Measurements from ENCODE around the gene GPR146.
"Not testable (repeated sequence)": the region's sequence is repeated elsewhere in the genome, so short reads cannot be mapped to it uniquely, and the experiment has no call there.

The GPR146 gene

DNA sequence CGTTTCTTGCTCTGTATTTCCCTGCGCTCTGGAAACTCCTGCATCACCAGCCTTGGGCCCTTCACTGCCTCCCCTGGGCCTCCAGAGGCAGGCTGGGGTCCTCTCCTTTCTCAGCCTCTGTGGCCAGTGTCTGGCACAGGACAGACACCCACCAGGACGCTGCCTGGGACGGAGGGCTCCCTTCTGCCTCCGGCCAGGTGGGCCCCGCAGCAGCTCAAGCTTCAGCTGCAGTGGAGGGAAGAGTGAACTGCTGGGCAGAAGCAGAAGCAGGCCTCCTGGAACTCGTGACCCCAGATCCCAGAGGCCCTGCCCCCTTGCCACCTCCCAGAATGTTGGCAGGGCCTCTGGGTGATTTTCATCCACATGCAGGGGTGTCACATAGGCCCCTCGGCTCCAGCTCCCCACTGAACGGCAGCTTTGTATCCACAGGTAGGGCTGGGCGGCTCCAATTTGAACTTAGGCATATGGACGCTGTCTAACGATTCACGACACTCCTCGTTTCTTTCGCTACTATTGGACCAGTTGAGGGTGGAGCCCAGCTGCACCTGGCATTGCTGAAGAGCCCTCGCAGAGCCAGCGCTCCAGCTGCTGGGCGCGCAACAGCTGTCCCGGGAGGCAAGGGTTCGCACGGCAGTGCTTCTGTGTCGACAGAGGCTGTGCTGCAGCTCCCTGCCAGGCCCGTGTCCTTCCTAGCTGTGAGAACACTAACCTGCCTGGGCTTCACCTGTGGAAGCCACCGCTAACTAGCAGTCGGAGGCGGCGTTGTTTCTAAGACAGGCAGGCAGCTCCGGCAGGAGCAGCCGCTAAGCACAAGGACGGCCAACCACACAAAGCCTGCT is 18.4 kb upstream of the GPR146 start:
- DNase-seq (ENCODE audit: low spot score) = no peak

DNA sequence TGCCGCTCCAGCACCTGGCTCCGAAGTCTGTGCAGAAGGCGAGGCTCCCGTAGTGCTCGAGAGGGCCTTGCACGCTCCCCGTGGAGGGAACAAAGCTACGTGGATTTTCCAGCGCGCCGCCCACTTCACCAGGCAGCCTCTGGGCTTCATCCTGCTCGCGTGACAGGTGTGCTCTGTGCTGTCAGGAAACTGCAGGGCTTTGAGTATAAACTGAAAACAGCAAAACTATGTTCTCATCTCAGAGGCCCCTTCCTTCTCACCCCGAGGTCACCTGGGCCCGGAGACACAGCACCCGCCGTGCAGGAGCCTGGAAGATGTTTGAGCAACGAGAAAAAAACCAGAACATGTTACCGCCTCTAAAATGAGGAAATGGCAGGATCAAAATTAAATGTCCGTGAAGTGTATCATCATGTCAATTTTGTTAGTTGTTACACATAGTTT is 17.6 kb upstream of the GPR146 start:
- no peak for DNase-seq (ENCODE audit: low spot score)

DNA sequence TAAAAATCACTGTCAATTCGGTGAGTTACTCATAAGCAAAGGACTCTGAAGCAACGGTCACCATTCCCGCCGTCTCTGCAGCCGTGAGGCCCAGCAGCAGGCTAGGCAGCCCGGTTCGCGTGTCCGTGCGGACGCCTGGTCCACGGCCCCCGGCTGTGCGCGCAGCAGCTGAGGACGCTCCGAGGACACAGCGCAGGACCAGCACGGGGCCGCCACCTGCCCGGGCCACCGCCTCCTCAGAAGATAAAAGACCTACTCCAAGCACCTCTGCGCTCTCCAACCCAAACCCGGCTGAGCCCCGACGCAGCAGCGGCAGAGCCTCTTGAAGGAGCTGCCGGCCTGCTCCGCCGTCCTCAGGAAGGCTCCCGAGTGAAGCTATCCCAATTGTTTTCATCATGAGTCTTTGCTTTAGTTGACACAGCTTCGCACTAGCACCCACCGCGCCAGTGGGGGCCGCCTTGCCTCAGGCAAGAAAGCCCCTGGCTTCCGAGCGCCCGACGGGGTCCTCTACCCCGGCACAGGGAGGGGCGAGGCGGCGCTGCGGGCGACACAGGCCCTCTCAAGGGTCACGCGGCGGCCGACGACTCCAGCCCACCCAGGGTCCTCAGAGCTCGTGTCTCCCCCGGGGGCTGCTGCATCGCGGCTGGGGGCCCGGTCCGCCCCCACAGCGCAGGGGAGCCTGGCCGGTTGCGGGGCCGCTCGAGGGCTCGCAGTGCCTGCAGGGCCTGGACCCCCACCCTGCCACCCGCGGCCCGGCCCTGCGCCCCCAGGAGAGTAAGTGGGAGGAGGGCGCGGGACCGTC is 16.9 kb upstream of the GPR146 start:
- peak; percentile 75 for DNase-seq (ENCODE audit: low spot score)

DNA sequence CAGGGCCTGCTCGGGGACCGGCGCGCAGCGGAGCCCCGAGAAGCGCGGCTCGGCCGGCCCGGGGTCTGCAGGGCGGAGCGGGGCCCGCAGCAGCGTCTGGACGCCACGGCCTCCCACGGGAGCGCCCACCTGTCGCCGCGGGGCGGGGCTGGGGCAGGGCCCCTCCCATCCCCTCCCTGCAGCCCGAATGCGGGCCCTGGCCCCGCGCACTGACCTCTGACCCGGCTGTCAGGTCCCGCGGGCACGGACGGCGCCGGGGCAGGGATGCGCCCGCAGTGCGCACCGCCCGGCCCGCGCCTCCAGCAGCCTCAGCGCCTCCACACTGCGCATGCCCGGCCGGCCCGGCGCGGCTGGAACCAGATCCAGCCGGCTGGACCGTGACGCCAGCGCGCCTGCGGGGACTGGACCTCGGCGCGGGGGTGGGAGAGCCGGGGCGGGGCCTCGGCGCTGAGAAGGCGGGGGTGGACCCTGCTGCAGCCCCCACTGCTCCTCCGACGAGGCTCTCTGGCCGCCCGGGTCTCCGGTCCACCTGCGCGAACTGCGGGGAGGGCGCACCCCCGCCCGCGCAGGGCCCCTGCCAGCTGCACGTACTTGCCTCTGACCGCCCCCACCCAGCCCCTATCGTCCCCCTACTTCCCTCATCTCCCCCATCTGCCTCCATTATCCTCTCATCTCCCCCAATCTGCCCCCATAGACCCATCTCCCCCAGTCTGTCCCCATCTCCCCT is 16.1 kb upstream of the GPR146 start:
- DNase-seq (ENCODE audit: low spot score) = peak; percentile 93

DNA sequence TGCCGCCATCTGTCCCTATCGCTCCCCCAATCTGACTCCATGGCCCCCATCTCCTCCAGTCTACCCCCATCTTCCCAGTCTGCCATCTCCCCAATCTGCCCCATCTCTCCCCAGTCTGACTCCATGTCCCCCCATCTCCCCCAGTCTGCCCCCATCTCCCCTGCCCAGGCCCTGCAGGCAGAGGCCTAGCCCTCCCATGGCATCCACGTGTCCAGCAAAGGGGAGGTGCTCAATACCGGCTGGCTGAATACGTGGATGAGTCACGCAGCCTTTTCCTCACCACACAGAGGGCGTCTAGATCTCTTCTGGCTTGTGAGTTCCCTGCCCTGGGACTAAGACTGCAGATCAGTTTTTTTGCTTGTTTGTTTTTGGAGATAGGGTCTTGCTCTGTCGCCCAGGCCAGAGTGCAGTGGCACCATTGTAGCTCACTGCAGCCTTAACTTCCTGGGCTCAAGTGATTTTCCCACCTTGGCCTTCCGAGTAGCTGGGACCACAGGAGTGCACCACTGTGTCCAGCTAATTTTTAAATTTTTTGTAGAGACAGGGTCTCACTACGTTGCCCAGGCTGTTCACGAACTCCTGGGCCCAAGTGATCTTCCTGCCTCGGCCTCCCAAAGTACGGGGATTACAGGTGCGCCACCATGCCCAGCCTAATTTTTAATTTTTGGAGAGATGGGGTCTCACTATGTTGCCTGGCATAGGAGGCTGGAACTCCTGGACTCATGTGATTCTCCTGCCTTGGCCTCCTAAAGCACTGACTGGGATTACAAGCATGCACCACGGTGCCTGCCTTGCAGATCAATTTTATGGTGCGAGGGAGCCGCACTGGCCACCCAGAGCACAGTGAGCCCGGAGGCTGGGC is 15.3 kb upstream of the GPR146 start:
- DNase-seq (ENCODE audit: low spot score) = peak; percentile 68

DNA sequence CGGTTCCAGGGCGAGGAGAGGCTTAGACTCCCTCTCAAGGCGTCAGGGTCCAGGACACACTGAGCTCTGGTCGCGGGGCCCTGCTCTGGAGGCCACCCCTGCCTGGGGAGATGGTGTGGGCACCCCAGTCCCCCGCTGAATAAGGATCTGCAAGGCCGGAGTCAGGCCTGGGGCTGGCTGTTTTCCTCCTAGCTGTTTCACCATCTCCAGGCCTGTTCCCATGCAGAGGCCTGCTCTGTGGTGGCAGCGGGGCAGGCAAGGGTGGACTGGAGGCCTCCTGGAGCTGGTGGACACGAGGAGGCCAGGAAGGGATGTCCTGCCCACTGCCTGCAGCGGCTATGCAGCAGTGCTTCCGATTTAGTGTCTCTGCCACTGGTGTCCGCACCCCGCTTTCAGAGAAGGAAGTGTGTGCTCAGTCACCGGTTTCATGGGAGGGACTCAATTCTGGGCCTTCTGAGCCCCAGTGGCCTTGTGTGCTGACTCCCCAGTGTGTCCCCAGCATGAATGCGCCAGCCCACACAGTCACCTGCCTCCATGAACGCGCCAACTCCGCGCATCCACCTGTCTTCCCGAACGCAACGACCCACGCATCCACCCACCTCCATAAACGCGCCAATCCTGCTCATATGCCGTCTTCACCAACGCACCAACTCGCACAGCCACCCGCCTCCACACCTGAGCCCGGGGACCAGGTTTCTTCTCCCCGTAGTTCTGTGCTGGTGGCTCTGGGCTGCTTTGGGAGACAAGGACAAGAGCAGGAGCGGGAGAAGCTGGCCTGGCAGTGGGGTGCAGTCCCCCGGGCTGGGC is 14.5 kb upstream of the GPR146 start:
- DNase-seq (ENCODE audit: low spot score) = no peak

DNA sequence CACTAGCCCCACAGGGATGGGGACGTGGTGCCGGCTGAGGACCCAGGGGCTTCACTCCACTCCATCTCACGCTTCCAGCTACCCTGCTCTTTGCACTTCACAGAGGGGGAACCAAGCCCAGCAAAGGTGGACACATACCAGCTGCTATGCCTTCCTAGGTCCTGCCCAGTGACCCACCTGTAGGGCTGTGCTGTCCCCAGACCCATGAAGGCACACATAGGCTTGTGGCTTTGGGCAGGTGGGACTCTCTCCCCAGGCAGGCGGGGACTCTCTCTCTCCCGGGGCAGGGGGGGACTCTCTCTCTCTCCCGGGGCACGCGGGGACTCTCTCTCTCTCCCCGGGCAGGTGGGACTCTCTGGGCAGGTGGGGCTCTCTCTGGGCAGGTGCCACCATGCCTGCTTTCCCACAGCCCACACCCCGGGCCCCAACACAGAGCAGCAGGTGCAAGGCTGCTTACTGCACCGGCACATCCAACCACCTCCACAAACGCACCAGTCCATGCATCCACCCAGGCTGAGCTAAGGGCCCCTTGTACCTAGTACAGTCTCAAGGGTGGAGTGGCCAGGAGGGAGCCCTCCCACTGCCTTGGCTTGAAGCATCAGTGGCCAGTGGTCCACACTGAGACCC is 13.8 kb upstream of the GPR146 start:
- no peak for DNase-seq (ENCODE audit: low spot score)

DNA sequence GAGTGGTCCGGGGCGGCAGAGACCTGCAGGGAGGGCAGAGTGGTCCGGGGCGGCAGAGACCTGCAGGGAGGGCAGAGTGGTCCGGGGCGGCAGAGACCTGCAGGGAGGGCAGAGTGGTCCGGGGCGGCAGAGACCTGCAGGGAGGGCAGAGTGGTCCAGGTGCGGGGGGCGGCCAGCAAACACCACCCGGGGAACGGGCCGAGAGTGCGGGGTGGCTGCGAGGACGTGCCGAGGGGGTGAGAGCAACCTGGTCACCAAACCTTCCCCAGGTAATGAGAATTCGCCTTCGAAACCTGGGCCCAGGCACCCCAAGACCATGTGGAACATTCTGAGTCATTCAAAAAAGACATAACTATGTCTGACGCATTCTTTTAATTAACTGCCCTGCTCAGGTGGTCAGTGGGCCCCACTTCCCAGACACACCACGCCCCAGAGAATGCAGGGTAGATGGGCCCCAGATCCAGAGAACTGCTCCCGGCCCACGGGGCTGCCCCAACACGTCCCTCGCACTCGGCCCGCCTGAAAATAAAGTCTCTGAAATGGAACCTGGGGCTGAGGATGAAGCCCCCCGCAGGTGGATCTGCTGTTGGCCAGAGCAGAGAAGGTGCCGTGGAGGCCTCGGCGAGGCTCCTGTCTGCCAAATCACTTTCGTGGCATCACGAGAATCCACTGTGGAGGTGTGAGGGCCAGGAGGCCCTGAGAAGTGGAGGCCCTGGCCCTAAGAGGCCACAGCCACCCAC is 12.5 kb upstream of the GPR146 start:
- no peak for DNase-seq (ENCODE audit: low spot score)

DNA sequence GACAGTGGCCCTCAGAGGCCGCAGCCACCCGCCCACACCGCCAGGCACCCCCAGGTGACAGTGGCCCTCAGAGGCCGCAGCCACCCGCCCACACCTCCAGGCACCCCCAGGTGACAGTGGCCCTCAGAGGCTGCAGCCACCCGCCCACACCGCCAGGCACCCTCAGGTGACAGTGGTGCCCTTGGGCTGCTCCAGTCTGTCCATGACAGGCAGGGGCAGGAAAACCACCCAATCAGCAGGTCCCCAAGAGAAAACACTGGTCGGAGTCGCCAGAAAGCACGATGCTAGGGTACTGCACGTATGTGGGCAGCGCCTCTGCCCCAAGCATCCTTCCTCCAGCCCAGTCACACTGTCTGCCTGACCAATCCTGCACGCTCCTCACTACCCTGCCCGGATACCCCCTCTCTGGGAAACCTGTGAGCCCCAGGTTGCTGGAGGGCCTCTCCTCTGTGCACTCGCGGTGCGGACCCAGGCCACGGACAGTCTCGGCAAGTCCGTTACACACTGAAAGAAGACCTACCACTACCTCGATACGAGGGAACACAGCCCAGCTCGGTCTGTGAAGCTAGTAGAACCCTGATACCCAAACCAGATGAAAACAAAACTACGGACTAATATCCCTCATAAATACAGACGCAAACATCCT is 11.7 kb upstream of the GPR146 start:
- no peak for DNase-seq (ENCODE audit: low spot score)

DNA sequence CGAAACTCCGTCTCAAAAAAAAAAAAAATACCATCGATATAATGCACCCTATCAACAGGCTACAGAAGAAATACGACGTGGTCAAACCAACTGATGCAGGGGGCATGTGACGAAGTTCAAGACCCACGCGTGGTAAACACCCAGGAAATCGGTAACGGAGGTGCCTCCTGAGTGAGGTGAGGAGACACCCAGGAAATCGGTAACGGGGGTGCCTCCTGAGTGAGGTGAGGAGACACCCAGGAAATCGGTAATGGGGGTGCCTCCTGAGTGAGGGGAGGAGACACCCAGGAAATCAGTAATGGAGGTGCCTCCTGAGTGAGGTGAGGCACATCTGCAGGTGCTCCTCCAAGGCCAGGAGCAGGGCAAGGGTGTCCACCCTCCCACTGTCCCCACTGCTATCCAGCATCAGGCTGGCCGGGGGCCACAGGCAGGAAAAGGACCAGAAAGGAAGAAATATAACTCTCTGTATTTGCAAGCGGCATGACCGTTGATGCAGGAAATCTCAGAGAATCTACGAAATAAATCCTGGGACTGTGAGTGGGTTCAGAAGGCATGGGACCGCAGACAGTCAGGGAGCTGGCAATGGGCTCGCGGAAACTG is 10.7 kb upstream of the GPR146 start:
- no peak for DNase-seq (ENCODE audit: low spot score)

DNA sequence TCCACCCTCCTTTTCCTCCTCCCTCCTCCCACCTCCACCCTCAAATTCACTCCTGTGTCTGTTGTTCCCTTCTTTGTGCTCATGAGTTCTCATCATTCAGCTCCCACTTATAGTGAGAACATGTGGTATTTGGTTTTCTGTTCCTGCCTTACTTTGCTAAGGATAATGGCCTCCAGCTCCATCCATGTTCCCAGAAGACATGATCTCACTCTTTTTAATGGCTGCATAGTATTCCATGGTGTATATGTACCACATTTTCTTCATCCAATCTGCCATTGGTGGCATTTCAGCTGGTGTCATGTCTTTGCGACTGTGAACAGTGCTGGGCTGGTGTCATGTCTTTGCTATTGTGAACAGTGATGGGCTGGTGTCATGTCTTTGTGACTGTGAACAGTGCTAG is 9.6 kb upstream of the GPR146 start:
- not testable (repeated sequence) for DNase-seq (ENCODE audit: low spot score)

DNA sequence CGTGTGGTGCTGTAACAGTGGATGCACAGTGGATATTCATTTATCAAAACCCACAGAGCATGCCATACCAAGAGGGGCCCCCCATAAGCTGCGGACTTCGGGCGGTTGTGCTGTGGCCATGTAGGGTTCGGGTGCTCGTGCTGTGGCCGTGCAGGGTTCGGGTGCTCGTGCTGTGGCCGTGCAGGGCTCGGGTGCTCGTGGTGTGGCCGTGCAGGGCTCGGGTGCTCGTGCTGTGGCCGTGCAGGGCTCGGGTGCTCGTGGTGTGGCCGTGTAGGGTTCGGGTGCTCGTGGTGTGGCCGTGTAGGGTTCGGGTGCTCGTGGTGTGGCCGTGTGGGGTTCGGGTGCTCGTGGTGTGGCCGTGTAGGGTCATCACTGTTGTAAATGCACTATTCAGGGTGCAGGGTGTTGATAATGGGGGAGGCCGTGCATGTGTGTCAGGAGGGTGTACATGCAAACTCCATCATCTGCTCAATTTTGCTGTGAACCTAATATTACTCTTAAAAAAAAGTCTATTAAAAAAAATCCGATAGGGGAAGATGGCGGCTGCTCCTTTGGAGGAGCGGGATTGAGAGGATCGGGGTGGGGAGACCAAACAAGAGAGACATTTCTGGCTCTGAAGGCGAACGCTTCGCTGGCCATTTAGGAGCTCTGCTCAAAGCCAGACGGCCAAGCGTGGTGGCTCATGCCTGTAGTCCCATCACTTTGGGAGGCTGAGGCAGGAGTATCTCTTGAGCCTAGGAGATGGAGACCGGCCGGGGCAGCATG is 8.0 kb upstream of the GPR146 start:
- not testable (repeated sequence) for DNase-seq (ENCODE audit: low spot score)

DNA sequence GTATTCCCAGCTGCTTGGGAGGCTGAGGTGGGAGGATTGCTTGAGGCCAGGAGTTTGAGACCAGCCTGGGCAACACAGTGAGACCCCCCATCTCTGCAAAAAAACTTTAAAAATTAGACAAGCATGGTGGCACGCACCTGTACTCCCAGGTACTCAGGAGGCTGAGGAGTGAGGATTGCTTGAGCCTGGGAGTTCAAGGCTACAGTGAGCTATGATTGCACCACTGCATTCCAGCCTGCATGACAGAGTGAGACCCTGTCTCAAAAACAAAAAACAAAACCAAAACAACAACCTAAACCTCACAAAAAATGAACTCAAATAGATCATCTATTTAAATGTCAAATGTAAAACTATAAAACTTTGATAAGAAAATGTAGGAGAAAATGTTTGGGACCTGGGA is 4.1 kb upstream of the GPR146 start:
- not testable (repeated sequence) for DNase-seq (ENCODE audit: low spot score)

DNA sequence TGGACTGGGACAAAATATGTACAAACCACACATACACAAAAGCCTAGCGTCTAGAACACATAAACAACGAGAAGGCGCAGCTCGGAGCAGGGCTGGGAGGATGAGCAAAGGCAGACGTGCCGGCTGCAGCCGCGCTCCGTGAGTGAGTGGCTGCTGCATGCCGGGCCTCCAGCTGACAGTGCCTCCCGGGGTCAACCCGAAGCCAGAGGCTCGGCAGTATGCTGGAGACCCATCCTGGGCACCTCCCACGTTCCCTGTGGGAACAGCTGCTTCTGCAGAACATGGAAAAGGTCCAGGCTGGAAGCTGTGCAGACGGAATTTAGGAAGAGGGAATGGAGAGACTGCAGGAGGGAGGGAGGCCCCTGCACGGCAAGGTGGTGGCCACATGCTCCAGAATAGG is 3.6 kb upstream of the GPR146 start:
- DNase-seq (ENCODE audit: low spot score) = no peak

DNA sequence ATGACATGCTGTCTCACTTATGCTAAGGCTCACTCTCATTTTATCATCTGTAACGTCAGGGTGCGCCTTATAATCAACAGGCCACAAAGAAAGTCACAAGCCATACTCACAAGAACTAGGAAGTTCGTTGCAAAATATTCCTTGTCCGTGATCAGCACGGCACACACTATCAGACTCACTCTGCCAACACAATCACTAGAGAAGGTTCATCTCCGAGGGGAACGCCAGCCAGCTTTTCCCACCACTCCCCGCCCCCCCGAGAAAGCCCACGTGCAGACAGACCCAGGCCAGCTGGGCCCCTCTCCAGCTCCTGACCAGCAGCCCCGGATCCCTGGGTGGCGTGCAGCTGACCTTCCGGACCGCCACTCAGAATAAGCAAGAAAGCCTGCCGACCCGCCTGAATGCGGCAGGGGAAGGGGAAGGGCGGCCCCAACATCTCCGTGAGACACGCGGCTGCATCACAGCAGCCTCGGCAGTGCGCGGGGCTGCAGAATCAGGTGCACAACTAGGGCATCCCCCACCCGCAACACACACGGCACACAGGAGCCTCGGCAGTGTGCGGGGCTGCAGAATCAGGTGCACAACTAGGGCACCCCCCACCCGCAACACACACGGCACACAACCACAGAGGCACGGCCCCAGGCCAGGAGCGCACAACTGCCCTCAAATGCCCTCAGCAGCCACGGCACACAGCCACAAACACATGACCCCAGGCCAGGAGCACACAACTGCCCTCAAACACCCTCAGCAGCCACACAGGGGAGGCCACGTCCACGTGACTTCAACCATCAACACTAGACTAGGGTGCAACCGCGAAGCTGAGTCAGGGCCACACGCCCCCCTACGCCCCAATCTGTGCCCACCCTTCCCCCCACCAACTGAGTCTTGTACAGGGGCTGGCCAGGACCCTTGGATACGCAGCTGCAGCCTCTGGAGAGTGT is 2.5 kb upstream of the GPR146 start:
- DNase-seq (ENCODE audit: low spot score) = no peak

DNA sequence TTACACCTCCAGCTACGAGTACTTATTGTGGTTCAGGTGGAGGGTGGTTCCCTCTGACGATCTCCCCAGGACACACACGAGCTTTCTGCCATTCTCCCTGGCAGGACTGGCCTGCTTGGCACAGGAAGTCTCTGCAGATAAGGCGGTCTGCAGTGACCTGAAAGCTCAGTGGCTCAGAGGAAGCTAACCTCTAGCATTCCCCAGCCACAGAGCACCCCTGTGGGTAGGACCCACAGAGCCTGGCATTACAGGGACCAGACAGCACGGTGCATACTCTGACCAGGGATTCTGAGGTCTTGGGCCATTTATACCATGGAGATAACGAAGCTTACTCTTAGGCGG is 1.9 kb upstream of the GPR146 start:
- no peak for DNase-seq (ENCODE audit: low spot score)
